Neural progenitor cell (in vitro differentiated cells): ENCODE results near the gene NCR2.

Experiments used
- EZH2phosphoT487 ChIP-seq: fragments of 200-600 bp; sonication (generic); IDR thresholded peaks from 2 replicates; pipeline ENCODE4 v1.6.1; 2017; ENCODE audit warnings: antibody characterized with exemption
- TF ChIP-seq, protein P1 (sequence below): fragments of 200-600 bp; sonication (generic); IDR thresholded peaks from 2 replicates; pipeline ENCODE4 v1.5.1; 2017; ENCODE audit warnings: antibody characterized with exemption, mild to moderate bottlenecking

DNA sequence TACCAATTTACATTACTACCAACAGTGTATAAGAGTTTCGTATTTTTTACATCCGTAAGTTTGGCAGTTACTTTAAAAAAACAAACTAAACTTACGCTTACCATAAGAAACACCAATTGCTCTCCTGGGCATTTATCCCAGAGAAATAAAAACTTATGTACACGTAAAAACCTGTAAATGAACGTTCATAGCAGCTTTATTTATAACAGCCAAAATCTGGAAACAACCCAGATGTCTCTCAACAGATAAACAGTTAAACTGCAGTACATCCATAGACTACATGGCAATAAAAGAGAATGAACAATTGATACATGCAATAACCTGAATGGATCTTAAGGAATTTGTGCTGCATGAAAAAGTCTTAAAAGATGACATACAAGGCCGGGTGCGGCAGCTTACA is 30.7 kb downstream of the NCR2 start:
- TF ChIP-seq, protein P1, sequence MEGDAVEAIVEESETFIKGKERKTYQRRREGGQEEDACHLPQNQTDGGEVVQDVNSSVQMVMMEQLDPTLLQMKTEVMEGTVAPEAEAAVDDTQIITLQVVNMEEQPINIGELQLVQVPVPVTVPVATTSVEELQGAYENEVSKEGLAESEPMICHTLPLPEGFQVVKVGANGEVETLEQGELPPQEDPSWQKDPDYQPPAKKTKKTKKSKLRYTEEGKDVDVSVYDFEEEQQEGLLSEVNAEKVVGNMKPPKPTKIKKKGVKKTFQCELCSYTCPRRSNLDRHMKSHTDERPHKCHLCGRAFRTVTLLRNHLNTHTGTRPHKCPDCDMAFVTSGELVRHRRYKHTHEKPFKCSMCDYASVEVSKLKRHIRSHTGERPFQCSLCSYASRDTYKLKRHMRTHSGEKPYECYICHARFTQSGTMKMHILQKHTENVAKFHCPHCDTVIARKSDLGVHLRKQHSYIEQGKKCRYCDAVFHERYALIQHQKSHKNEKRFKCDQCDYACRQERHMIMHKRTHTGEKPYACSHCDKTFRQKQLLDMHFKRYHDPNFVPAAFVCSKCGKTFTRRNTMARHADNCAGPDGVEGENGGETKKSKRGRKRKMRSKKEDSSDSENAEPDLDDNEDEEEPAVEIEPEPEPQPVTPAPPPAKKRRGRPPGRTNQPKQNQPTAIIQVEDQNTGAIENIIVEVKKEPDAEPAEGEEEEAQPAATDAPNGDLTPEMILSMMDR, result no peak
- no peak for TF ChIP-seq EZH2phosphoT487
